DMS53 treated with DMSO at 0.1 percent for 48 hours (cell line): ENCODE results near the gene DAO.

Experiments
- DNase-seq: peaks from one replicate; lab custom pipeline; 2025; ENCODE audit not compliant: unreplicated experiment; lab: John Stamatoyannopoulos, UW

The DAO gene

DNA sequence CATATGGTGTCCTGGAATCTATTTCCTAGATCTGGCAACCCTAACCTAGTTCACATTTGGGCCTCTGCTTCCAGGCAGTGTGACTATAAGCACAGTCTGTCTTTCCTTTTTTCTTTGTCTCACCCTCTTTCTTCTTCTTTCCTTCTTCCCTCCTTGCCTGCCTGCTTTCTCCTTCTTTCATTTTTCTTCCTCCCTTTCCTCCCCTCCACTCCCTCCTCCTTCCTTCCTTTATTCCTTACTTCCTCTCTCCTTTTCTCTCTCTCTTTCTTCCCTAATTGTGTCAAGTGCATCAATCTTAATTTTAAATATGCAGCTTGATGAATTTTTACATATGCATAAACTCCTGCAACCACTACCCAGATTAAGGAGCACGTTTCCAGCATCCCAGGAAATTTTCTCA, 4.6 kb upstream of the DAO start:
- no peak for DNase-seq

DNA sequence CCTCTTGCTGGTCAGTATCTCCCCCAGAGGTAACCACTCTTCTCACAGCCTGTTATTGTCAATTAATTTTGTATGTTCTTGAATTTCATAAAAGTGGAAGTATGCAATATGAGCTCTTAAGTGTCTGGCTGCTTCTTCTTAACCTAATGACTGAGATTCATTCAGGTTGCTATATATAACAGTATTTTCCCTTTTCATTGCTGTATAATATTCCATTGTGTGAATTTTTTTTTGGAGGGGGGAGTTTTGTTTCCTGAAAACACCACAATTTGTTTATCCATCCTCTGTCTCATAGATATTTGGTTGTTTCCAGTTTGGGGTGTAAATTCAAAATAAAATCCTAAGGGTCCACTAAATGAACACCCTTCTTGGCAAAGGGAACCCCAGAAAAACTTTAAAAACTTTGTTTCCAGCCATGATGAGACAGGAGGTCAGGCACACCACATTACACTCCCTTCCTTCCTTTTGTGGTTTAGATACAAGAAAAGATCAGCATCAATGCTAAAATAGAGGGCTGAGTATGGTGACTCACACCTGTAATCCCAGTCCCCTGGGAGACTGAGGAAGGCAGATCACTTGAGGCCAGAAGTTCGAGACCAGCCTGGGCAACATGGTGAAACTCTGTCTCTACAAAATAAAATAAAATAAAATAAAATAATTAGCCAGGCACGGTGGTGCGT, 4.1 kb upstream of the DAO start:
- DNase-seq: no peak

DNA sequence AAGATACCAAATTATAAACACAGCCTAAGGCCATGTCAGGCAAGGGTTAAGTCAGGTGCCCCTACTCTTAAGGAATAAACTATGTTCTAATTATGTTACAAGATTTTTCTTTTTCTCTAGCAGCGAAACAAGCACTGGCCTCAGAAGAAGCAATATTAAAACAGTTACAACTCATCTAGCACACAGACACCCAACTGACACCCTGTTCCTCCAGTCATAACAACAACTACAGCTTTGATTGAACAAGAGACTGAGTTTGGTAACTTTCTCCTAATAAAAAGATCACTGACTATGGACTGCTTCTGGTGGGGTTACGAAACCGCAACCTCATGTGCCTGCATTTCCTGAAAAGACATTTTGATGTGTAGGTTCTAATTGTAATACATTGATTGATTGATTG, 3.3 kb upstream of the DAO start:
- DNase-seq: no peak

DNA sequence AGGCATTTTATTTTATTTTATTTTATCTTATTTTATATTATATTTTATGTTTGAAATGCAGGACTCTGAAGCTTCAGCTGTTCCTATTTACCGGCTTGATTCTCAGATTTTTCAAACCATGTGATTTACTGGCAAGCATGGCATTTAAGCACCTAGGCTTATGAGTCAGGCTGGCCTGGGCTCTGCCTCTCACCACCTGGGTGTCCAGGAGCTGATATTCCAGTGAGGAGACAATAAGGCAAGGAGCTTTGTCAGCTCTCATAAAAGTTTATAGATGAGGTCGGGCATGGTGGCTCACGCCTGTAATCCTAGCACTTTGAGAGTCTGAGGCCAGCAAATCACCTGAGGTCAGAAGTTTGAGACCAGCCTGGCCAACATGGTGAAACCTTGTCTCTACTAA, 2.1 kb downstream of the DAO start:
- DNase-seq: no peak

DNA sequence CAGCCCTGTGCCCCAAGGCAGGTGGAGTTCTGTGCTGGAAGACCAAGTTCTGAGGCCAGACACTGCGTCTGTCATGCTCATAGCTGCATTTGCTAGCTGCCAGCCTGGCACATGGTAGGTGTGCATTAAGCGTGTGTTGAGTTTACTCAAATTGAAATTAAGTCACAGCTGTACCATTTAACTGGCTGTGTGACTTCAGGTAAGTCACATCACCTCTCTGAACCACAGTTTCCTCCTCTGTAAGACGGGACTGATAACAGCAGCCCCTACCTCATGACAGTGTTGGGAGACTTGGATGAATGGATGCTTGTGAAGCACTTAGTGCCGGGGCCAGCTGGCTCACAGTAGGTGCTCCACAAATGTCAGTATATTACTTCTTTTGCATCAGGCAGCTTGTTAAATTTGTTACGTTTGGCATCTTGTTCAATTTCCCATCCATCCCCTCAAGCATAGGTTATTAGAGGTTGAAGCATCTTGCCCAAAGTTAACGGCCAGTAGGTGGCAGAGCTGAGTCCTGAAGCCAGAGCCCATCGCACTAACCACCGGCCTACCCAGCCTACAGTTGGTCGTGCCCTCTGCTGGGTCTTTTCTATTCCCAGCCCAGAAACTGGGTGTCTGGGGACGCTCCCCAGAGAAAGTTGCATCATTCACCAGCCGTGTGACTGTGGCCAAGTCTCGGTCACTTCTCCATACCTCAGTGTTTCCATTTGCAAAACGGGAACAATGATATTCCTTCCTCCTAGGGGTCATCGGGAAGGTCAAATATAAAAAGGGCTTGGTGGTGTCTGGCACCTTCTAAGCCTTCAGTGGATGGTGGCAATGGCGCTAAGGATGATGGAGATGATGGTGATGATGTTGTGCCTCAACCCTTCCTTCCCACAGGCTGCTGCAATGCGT, 4.5 kb downstream of the DAO start:
- DNase-seq: peak; percentile 41

DNA sequence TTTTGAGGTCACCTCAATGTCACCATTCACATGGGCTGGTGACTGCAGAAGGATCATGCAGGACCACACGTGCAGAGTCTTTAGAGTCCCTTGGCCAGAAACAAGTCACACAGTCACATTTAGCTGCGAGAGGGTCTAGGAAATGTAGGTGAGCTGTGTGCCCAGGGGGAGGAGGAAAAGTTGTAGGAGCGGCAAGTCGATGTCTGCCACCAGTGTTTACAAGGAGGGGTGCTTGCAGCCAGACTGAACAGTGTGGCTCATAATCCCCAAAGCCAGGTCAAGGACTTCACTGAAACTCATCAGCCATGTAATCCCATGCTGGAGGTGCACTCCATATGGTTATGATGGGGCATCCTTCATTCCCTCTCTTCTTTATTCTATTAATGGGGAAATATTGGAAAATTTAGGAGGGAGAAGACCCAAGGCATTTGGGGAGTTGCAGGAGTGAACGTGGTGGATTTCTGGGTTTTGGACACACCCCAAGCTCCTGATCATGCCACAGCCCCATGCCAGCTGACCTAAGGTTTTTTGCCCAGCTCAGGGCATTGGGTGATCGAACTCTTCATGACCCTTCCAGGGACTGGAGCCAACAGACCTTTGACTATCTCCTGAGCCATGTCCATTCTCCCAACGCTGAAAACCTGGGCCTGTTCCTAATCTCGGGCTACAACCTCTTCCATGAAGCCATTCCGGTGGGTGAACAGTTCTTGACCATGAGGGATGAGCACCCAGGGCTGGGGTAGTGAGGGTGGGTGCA, 7.2 kb downstream of the DAO start:
- DNase-seq: no peak

DNA sequence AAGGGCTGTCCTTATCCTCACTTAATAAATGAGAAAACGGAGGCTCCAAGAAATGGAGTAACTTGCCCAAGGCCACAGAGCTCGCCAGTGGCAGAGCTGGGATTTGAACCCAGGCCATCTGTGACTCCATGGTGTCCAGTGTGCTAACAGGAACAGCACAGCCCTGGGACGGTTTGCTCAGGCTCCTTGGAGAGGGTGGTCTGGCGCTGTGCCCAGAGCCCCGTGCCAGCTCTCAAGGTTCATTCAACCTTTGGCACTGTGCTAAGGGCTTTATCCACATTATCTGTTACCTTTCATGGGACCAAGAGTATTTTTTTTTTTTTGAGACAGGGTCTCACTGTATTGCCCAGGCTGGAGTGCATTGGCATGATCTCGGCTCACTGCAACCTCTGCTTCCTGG, 8.1 kb downstream of the DAO start:
- no peak for DNase-seq

DNA sequence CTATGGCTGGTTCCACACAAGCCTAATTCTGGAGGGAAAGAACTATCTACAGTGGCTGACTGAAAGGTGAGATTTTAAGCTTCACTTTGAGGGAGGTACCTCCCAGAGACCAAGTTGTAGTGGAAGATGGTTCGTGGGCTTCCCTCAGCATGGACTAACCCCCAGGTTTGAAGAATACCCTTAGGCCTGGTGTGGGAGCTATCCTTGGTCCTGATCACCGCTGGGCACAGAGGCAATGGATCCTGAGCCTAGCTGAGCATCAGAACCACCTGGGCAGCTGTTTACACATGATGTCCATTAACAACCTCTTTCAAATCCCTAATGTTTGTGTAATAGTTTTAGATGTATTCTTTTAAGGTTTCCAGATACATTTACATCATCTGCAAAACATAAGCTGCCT, 10.3 kb downstream of the DAO start:
- DNase-seq: no peak

DNA sequence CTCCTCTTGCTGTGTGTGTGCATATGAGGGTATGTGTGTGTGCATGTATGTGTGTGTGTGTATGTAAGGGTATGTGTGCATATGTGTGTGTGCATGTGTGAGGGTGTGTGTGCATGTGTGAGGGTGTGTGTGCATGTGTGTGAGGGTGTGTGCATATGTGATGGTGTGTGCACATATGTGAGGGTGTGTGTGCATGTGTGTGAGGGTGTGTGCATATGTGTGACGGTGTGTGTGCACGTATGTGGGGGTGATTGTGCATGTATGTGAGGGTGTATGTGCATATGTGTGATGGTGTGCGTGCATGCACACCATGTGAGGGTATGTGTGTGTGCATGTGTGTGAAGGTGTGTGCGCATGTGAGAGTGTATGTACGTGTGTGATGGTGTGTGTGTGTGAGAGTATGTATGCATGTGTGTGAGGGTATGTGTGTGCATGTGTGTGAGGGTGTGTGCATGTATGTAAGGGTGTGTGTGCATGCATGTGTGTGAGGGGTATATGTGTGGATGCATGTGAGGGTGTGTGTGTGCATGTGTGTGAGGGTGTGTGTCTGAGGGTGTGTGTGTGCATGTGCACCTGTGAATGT, 15.4 kb downstream of the DAO start:
- no peak for DNase-seq

DNA sequence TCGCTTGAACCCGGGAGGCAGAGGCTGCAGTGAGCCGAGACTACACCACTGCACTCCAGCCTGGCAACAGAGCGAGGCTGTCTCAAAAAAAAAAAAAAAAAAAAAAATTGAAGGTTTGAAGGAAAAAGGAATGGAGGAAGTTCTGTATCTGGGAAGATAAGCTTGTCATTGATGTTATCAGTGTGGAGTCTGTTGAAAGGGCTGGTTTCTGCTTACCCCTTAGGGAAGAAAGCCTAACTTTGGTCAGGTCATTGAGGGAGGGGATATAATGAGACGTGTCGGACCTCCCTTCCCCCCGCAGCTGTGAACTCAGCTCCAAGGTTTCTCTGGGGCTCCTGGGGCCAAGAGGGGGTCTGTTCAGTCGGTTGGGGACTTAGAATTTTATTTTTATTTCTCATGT, 16.4 kb downstream of the DAO start:
- no peak for DNase-seq

DNA sequence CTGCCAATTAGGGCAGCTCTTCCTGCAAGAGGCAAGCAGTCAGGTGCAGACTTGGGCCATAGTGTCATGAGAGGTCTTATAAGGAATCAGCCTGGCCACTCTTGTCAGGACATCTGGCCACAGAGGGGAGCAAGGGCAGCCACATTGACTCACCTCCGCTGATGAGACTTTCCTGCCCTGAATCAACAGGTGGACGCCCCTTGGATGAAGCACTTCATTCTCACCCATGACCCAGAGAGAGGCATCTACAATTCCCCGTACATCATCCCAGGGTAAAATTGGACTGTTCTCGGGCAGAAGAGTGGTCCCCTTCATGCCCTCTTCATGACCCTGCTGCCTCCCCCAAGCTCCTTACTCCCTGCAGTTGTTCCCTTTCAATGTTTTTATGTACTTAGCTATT, 16.9 kb downstream of the DAO start:
- DNase-seq: no peak

DNA sequence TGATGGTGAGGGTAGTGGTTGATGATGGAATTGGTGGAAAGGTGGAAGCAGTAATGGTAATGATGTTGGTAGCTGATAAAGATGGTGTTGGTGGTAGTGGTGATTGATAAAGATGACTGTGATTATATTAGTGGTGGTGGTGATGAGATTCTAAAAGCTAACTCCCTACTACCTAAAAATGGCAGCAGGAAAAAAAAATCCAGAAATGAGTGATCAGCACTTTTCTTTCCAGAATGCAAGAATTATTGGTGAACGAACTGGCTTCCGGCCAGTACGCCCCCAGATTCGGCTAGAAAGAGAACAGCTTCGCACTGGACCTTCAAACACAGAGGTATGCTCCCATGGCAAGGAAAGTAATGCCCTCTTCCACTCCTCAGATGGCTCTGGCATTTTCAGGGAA, 19.3 kb downstream of the DAO start:
- DNase-seq: no peak

DNA sequence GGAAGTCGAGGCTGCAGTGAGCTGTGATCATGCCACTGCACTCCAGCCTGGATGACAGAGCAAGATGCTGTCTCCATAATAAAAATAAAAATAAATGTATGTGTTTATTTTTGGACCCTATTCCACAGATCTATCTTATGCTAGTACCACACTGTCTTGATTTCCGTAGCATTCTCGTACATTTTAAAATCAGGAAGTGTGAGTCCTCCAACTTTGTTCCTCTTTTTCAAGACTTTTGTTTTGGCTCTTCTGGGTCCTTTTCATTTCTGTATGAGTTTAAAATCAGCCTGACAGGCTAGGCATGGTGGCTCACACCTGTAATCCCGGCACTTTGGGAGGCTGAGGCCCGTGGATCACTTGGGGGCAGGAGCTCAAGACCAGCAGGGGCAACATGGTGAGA, 25.8 kb downstream of the DAO start:
- no peak for DNase-seq

DNA sequence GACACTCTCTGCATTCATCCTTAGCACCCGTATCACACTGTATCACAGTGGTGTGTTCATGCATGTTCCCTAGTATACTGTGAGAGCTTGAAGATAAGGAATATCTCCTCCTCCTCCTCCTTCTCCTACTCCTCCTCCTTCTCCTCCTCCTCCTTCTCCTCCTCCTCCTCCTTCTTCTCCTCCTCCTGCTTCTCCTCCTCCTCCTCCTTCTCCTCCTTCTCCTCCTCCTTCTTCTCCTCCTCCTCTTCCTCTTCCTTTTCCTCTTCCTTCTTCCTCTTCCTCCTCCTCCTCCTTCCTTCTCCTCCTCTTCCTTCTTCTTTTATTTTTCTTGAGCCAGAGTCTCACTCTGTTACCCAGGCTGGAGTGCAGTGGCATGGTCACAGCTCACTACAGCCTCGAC, 27.1 kb downstream of the DAO start:
- no peak for DNase-seq

DNA sequence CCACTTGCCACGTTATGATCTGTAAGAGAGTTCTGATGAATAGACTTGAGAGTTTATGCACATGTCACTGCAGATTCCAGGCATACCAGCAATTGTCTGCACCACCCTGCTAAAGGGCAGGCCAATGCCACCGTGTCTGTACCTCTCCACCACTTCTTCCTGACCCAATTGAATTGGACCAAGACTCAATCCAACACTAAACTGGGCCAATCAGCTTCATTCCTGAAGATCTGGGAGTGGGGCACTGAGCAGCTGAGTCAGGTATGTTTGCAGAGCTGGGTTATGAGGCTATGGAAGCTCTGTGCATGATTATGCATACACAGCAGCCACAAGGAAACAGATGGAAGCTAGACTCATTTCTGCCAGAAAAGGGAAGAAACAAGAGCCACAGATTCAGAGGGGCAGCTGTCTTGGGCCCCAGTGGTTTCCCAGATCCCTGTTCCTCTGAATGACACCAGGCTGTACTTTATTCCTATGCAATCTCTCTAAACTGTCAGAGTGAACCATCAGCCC, 28.0 kb downstream of the DAO start:
- no peak for DNase-seq

DNA sequence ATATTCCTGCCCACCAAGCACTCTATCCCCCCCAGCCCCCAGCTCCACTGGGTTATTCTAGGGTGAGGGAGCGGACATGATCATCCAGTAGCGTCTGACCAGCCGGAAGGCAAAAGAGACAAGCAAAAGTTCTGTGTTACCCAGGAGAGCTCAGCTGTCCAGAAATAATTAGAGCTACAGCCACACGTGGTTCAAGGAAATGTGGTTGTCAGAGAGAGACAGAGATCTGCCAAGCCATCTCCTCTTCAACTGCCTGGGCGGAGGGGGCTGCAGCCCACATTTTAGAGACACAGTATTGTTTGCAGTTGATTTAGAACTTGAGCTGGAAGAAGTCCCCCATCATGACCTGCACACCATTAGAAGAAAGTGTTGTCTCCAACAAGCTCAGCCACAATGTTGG, 30.4 kb downstream of the DAO start:
- no peak for DNase-seq

DNA sequence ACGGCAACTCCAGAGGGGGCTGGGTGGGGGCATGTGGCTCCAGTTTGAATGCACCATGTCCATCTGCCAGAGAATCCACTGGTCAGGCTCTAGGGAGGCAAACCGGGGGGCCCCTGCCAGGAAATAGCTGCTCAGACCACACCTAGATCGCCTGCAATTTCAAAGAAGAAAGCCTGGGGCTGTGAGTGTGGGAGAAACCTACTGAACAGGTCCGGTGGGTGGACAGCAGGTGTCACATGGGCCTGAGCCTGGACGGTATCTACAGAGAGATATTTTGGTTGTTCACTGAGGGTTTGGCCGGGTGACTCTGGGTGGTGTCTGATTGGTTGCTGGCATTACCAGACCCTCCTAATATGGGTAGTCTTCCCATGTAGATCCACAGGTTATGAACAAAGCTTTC, 32.0 kb downstream of the DAO start:
- no peak for DNase-seq

DNA sequence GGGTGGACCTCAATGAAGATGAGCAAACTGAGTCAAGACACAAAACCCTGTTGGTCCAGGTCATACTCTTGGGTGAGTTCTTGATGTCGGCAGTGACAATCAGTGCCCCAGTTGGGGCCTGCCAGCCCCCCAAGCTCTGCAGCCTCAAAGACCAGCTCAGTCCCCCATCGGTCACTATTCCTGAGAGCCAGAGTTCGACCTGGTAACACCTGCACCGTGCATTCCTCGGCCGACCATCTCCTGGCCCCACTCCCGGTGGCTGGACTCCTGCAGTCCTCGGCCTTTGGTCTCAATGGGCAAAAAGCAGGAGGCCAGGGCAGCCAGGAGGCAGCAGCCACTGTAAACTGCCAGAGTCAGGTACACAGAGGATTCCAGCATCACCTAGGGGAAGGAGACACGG, 32.5 kb downstream of the DAO start:
- DNase-seq: no peak

DNA sequence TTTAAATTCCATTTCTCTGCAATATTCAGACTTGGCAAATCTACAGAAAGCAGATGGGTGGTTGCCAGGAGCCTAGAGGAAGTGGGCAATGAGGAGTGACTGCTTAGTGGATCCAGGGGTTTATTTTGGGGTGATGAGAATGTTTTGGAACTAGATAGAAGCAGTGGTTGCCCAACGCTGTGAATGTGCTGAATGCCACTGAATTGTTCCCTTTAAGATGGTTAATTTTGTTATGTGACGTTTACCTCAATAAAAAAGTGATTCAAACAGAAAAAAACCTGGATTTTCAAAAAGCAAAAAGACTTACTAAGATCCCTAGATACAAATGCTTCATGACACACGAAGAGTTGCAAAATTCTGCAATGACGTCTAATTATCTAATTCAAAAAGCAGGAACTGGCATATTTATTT, 34.2 kb downstream of the DAO start:
- DNase-seq: no peak

DNA sequence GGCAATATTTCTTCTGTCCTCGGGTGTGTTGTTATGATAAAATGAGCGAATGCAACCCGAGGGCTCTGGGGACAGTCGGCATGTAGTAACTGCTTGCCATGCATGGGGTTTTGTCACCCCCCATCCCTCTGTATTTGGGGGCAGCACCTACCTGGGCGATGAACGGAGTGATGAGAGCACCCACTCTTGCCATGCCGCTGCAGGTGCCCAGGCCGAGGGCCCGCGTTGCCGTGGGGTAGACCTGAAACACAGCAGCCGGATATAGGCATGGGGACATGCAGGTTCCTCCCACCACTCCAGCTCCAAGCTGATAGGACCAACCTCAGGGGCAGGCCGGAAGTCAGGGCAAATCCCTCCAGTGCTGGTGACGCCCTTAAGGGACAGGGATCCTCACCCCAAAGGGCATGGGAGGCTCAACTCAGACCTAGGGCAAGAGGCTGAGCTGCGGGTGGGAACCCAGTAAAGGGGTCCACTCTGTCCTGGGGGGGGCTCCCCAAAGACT, 35.8 kb downstream of the DAO start:
- DNase-seq: no peak

DNA sequence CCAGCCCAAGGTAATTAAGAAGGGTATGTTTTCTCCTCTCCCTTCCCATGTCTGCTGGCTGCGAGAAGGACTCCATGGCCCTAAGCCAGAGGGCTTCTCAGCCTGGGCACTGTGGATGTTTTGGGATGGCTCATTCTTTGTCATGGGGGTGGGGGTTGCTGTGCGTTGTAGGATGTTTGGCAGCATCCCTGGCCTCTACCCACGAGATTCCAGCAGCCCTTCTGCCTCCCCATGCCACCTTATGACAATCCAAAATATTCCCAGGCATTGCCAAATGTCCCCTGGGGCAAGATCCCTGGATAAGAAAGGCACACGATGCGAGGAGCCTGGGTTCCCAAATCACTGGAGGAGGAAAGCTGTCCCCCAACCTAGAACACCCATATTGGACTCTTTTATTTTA, 36.4 kb downstream of the DAO start:
- DNase-seq: no peak
